ENCODE data around the gene CEL.
"Not testable (repeated sequence)": the region's sequence is repeated elsewhere in the genome, so short reads cannot be mapped to it uniquely, and the experiment has no call there.

Gene CEL

GRCh38 chr9:133076691-133077090, 14.9 kb downstream of the CEL start:
- no peak overlapping the region for H3K4me3 ChIP-seq (replicated peaks; ENCODE audit: insufficient read depth, low read length)
- no peaks in the 10 kb centered on the region for H3K27me3 ChIP-seq (ENCODE audit: insufficient read depth, poor library complexity, severe bottlenecking)
- DNase-seq (ENCODE audit: low read depth in 1 of 2, low spot score in 1 of 2), result no peak
- TF ChIP-seq POLR2AphosphoS5 (IDR thresholded peaks at IDR 0.05; ENCODE audit: low read depth) (no peak), GABPA (IDR thresholded peaks at IDR 0.05; ENCODE audit: low read depth) (no peak), CTCF (IDR thresholded peaks at IDR 0.05; ENCODE audit: insufficient read depth, low read length) (no peak), REST (IDR thresholded peaks at IDR 0.05; ENCODE audit: insufficient replicate concordance, low read depth) (no peak)
- H3K27ac ChIP-seq (replicated peaks), result no peak overlapping the region

GRCh38 chr9:133078486-133078885, 16.7 kb downstream of the CEL start:
- no peak for DNase-seq (ENCODE audit: low read depth in 1 of 2, low spot score in 1 of 2)
- Histone ChIP-seq H3K27me3 (ENCODE audit: insufficient read depth, poor library complexity, severe bottlenecking) (no peaks in the 10 kb centered on the region), H3K27ac (replicated peaks) (no peak overlapping the region), H3K4me3 (replicated peaks; ENCODE audit: insufficient read depth, low read length) (no peak overlapping the region)
- no peak for TF ChIP-seq POLR2AphosphoS5 (IDR thresholded peaks at IDR 0.05; ENCODE audit: low read depth)
- no peak for TF ChIP-seq CTCF (IDR thresholded peaks at IDR 0.05; ENCODE audit: insufficient read depth, low read length)
- no peak for TF ChIP-seq SPI1 (IDR thresholded peaks at IDR 0.05; ENCODE audit: borderline replicate concordance, low read depth)
- TF ChIP-seq GABPA (IDR thresholded peaks at IDR 0.05; ENCODE audit: low read depth), result no peak
- TF ChIP-seq REST (IDR thresholded peaks at IDR 0.05; ENCODE audit: insufficient replicate concordance, low read depth), result no peak

GRCh38 chr9:133080161-133080560, 18.4 kb downstream of the CEL start:
- Histone ChIP-seq H3K4me3 (replicated peaks; ENCODE audit: insufficient read depth, low read length) (no peak overlapping the region), H3K27ac (replicated peaks) (no peak overlapping the region), H3K27me3 (ENCODE audit: insufficient read depth, poor library complexity, severe bottlenecking) (no peaks in the 10 kb centered on the region)
- no peak for DNase-seq (ENCODE audit: low read depth in 1 of 2, low spot score in 1 of 2)
- no peak for TF ChIP-seq REST (IDR thresholded peaks at IDR 0.05; ENCODE audit: insufficient replicate concordance, low read depth)
- TF ChIP-seq CTCF (IDR thresholded peaks at IDR 0.05; ENCODE audit: insufficient read depth, low read length), result no peak
- no peak for TF ChIP-seq POLR2AphosphoS5 (IDR thresholded peaks at IDR 0.05; ENCODE audit: low read depth)

GRCh38 chr9:133080786-133081779, 19.3 kb downstream of the CEL start:
- DNase-seq (ENCODE audit: low read depth in 1 of 2, low spot score in 1 of 2); H3K27me3 ChIP-seq (ENCODE audit: insufficient read depth, poor library complexity, severe bottlenecking); H3K27ac ChIP-seq (replicated peaks); H3K4me3 ChIP-seq (replicated peaks; ENCODE audit: insufficient read depth, low read length): not testable (repeated sequence)

GRCh38 chr9:133081957-133082644, 20.3 kb downstream of the CEL start:
- not testable (repeated sequence) for H3K27ac ChIP-seq (replicated peaks); H3K4me3 ChIP-seq (replicated peaks; ENCODE audit: insufficient read depth, low read length); H3K27me3 ChIP-seq (ENCODE audit: insufficient read depth, poor library complexity, severe bottlenecking); DNase-seq (ENCODE audit: low read depth in 1 of 2, low spot score in 1 of 2)

All from HL-60 (cell line).